ENCODE data around the gene RLBP1. TPM values are rescaled to one million over a fixed set of nuclear protein-coding genes. Genes with fewer than 3 reads are reported as not detected.

RLBP1 gene
- total and polyA plus RNA-seq, 2 experiments from 2014 or later, result not detected

- Histone ChIP-seq H2AFZ (no peak overlapping the region), H3K9me2 (replicated peaks; ENCODE audit: insufficient read depth) (no peaks in the 10 kb centered on the region), H3K27me3 (no peaks in the 10 kb centered on the region), H3K4me2 (no peak overlapping the region), H3K27ac (no peak overlapping the region), H3K36me3 (replicated peaks; ENCODE audit: insufficient read depth, low read depth) (no peaks in the 10 kb centered on the region), H3K4me1 (ENCODE audit: insufficient read depth) (no peaks in the 10 kb centered on the region), H3K79me2 (no peaks in the 10 kb centered on the region), H3K4me3 (no peak overlapping the region), H3K9me3 (ENCODE audit: low read depth) (no peaks in the 10 kb centered on the region), H4K20me1 (ENCODE audit: insufficient read depth, poor library complexity, severe bottlenecking) (no peaks in the 10 kb centered on the region)
- TF ChIP-seq EZH2phosphoT487 (IDR thresholded peaks at IDR 0.05; ENCODE audit: low read depth, severe bottlenecking, unreplicated experiment) (no peak), CTCF (IDR thresholded peaks at IDR 0.05; ENCODE audit: poor library complexity) (no peak), EZH2 (IDR thresholded peaks at IDR 0.05; ENCODE audit: borderline replicate concordance) (no peak)
- DNase-seq (ENCODE audit: low spot score), result no peak
- 98% methylated on average over 12 of the region's 12 CpGs for WGBS (ENCODE audit: low lambda C conversion rate, missing lambda C conversion rate)
These were observed 21.2 kb downstream of the RLBP1 start for GRCh38 chr15:89200182-89200581.

- Histone ChIP-seq H3K27me3 (no peaks in the 10 kb centered on the region), H4K20me1 (ENCODE audit: insufficient read depth, poor library complexity, severe bottlenecking) (no peaks in the 10 kb centered on the region), H3K9me3 (ENCODE audit: low read depth) (no peaks in the 10 kb centered on the region), H3K27ac (no peak overlapping the region), H3K4me2 (no peak overlapping the region), H3K79me2 (no peaks in the 10 kb centered on the region), H3K36me3 (replicated peaks; ENCODE audit: insufficient read depth, low read depth) (no peaks in the 10 kb centered on the region), H3K4me3 (no peak overlapping the region), H3K9me2 (replicated peaks; ENCODE audit: insufficient read depth) (no peaks in the 10 kb centered on the region), H2AFZ (no peak overlapping the region), H3K4me1 (ENCODE audit: insufficient read depth) (no peaks in the 10 kb centered on the region)
- WGBS (ENCODE audit: low lambda C conversion rate, missing lambda C conversion rate), result 72% methylated on average over 6 of the region's 6 CpGs
- no peak for DNase-seq (ENCODE audit: low spot score)
- TF ChIP-seq EZH2 (IDR thresholded peaks at IDR 0.05; ENCODE audit: borderline replicate concordance) (no peak), EZH2phosphoT487 (IDR thresholded peaks at IDR 0.05; ENCODE audit: low read depth, severe bottlenecking, unreplicated experiment) (no peak), CTCF (IDR thresholded peaks at IDR 0.05; ENCODE audit: poor library complexity) (no peak)
These were observed 21.6 kb downstream of the RLBP1 start for GRCh38 chr15:89199746-89200145.

- Histone ChIP-seq H3K9me3 (ENCODE audit: low read depth) (no peaks in the 10 kb centered on the region), H3K27ac (no peak overlapping the region), H3K79me2 (no peaks in the 10 kb centered on the region), H4K20me1 (ENCODE audit: insufficient read depth, poor library complexity, severe bottlenecking) (no peaks in the 10 kb centered on the region), H3K27me3 (no peaks in the 10 kb centered on the region), H3K4me1 (ENCODE audit: insufficient read depth) (no peaks in the 10 kb centered on the region), H3K4me3 (no peak overlapping the region), H3K36me3 (replicated peaks; ENCODE audit: insufficient read depth, low read depth) (no peaks in the 10 kb centered on the region), H3K9me2 (replicated peaks; ENCODE audit: insufficient read depth) (no peaks in the 10 kb centered on the region), H3K4me2 (no peak overlapping the region), H2AFZ (no peak overlapping the region)
- DNase-seq (ENCODE audit: low spot score), result no peak
- TF ChIP-seq EZH2 (IDR thresholded peaks at IDR 0.05; ENCODE audit: borderline replicate concordance), result no peak
- no peak for TF ChIP-seq EZH2phosphoT487 (IDR thresholded peaks at IDR 0.05; ENCODE audit: low read depth, severe bottlenecking, unreplicated experiment)
- no peak for TF ChIP-seq CTCF (IDR thresholded peaks at IDR 0.05; ENCODE audit: poor library complexity)
- WGBS (ENCODE audit: low lambda C conversion rate, missing lambda C conversion rate), result 81% methylated on average over 3 of the region's 3 CpGs
These were observed 22.4 kb downstream of the RLBP1 start for GRCh38 chr15:89198934-89199333.

- no peaks in the 10 kb centered on the region for H3K79me2 ChIP-seq
- H4K20me1 ChIP-seq (ENCODE audit: insufficient read depth, poor library complexity, severe bottlenecking), result no peaks in the 10 kb centered on the region
- no peaks in the 10 kb centered on the region for H3K9me3 ChIP-seq (ENCODE audit: low read depth)
- H3K27me3 ChIP-seq, result no peaks in the 10 kb centered on the region
- no peaks in the 10 kb centered on the region for H3K4me1 ChIP-seq (ENCODE audit: insufficient read depth)
- no peaks in the 10 kb centered on the region for H3K9me2 ChIP-seq (replicated peaks; ENCODE audit: insufficient read depth)
- WGBS (ENCODE audit: low lambda C conversion rate, missing lambda C conversion rate), result 82% methylated on average over 2 of the region's 2 CpGs
- no peak for DNase-seq (ENCODE audit: low spot score)
- no peak overlapping the region for H2AFZ ChIP-seq
- TF ChIP-seq EZH2 (IDR thresholded peaks at IDR 0.05; ENCODE audit: borderline replicate concordance), result no peak
- H3K4me2 ChIP-seq, result no peak overlapping the region
- H3K27ac ChIP-seq, result peak overlapping the region; percentile 28
- no peak overlapping the region for H3K4me3 ChIP-seq
- H3K36me3 ChIP-seq (replicated peaks; ENCODE audit: insufficient read depth, low read depth), result no peaks in the 10 kb centered on the region
These were observed 23.2 kb downstream of the RLBP1 start for GRCh38 chr15:89198196-89198595.
